Measurements from ENCODE around the gene C3orf20.
"Not testable (repeated sequence)": the region's sequence is repeated elsewhere in the genome, so short reads cannot be mapped to it uniquely, and the experiment has no call there.

Gene C3orf20

DNA sequence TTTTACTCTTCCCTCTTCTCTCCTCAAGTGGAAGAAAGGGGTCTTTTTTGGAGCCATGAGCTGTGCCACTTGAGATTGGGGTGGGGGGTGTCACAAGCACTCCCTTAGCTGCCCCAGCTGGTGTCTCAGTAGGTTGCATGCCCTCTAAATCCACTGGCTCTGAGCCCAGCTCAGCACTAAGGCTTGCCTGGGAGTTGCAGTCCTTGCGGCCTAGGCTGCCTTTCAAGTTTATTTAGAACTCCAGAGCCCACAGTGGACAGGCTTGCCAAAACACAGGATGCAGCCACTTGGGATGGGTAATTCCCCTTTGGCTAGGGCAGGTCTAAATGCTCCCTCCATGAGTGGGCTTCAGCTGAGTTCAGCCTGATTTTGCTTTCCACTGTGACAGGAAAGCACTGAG is 24.7 kb downstream of the C3orf20 start:
- DNase-seq (ENCODE audit: low read depth, low spot score): no peak

DNA sequence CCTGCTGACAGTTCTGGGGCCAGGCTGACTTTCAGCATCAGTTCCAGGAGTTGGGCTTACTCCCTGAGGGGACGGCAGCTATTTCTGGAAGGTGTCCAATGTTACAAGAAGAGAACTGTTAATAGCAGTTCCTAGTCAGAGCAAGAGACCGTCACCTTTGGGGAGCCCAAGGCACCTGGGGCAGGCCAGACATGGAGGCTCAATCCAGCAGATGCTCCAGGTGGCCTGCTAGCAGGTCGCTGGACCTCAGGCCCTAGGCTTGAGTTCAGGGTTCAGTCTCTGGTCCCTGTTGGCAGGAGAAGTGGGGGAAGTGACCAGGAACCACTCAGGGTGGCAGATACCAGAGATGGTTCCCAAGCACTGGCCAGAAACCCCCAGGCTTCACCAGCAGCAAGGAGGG is 25.9 kb downstream of the C3orf20 start:
- DNase-seq (ENCODE audit: low read depth, low spot score): no peak

DNA sequence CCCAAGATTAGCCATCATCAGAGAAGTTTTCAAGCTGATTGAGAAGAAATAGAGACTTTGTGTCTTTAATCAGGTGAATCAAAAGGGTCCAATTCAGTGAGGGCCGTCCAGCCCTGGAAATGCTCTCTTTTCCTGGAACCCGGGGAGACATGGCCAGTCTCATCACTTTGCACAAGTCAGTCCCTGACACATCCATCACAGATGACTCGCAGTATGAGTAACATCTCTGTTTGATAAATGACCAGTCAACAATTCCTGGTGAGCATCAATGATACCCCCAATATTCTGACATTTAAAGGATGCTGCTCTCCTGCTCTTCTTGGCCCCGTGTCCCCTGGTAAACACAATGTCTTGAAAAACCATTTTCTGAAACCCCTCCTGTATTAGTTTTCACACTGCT is 26.7 kb downstream of the C3orf20 start:
- DNase-seq (ENCODE audit: low read depth, low spot score): no peak

DNA sequence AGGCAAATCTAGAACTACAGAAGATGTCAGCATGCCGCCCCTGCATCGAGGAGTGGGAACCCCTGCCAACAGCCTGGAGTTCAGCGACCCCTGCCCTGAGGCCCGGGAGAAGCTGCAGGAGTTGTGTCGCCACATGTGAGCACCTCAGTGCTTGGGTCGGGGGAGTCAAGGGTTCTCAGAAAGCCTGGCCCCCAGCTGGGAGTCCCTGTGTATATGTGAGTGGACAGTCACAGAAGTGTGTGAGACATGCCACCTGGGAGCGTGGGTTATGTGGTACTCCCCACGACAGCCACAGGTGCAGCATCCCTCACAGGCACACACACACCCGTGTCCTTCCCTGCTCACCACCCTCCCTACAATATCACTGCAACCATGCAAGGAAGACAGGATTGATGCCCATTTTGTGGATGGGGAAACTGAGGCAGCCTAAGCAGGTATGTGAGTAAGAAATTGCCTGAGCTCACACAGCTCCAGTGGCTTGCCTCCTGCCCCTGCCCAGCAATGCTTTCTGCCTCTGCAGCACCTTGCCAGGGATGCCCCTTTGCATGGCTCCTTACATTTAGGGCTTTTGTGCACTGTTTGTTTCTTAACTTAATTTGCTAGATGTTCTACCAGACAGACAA is 28.3 kb downstream of the C3orf20 start:
- DNase-seq (ENCODE audit: low read depth, low spot score): no peak

DNA sequence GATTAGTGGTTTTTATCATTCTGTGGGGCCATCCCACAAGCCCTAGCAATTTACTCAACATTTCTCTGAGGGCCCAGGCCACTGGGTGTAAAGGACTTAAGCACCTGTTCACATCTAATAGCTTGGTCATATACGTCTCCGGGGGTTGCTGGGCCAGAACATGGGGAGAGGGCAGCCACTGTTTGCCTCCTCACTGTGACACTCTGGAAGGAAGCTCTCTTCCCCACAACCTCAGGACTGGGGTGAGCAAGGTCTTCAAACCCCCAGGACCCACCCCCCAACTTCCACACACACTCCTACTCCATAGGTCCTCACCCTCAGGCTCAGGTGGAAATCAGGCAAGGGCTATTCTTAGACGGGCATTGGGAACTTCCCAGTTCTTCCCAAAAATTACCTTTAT is 28.9 kb downstream of the C3orf20 start:
- DNase-seq (ENCODE audit: low read depth, low spot score): no peak

DNA sequence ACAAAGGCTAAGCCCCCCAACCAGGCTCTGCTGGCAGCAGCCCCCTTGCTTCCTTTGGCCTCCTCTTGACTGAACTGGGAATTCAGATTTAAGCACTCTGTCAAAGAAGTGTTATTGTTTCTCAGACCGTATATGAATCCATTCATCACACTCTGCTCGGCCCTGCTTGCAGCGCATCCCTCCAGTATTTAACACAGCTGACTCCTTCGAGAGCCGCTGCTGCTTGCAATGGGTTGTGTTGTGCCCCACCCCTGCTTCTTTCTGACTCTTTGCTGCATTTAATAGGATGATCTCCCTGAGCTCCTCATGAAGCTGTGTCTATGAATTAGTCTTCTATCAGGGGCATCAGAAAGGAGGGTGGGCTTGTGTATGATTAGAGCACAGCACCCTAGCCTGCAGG is 31.2 kb downstream of the C3orf20 start:
- no peak for DNase-seq (ENCODE audit: low read depth, low spot score)

DNA sequence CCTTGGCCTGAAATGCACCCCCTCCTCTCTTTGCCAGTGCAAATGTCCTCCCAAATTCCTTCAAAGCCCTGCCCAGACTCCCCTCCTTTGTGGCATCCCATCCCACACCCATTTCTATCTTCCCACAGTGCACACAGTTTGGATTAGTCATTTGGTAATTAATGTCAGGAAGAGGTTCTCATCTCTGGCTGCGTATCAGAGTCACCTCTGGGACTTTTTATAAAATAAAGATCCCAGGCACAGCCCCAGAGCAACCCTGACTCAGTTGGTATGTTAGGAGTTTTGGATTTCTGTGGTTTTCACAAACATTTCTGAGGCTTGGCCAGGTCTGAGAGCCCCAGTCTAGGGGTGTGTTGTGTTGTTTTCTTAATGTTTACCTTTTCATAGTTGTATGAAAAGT is 41.6 kb downstream of the C3orf20 start:
- DNase-seq (ENCODE audit: low read depth, low spot score): no peak

DNA sequence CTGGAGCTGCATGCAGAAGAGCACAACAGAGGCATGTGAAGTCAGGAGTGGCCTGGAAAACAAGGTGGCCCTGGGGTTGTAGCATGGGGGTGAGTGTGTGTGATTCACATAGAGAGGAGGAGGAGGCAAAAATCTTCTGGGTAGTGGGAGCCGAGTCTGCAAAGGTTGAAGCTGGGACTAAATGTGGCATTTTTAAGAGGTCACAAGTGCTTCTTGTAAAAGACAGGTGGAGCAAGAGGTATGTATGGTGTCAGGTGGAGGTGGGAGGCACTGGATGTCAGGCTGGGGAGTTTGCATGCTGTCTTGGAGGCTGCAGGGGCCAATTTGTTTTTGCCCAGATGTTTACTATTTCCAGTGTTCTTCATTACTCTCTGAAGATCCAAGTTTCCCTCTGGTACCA is 42.4 kb downstream of the C3orf20 start:
- DNase-seq (ENCODE audit: low read depth, low spot score): no peak

DNA sequence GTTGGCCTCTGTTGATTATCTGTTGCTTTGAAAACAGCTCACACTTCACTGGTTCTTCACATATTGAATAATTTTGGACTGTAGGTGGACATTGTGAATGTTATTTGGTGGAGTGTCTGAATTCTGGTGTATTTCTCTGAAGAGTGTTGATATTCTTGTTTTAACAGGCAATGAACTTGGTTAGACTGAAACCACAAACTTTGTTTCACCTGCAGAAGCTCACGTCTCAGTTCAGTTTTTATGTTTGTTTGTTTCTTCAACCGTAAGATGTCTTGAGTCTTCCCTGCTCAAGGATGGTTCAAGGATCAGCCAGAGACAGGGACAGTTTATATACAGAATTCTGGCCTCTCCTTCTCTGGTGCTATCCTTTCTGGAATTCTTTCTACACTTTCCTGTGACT is 43.6 kb downstream of the C3orf20 start:
- no peak for DNase-seq (ENCODE audit: low read depth, low spot score)

DNA sequence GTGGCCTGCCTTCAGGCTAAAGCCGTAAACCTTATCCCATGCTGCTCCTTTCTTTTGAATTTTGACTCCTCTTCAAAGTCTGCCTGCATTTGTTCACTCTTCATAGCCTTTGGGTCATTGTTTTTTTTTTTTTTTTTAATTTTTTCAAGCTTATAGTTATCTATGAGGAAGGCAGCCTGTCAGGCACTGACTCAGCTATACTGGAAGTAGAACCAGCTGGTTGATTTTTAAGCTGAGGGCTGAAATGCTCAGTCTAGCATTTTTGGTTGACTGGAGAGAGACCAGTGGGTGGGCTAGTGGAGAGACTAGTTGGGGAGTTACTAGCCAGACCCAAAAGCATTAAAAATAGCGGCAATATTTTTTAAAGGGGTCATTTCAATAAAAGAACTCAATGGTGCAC is 44.1 kb downstream of the C3orf20 start:
- no peak for DNase-seq (ENCODE audit: low read depth, low spot score)

DNA sequence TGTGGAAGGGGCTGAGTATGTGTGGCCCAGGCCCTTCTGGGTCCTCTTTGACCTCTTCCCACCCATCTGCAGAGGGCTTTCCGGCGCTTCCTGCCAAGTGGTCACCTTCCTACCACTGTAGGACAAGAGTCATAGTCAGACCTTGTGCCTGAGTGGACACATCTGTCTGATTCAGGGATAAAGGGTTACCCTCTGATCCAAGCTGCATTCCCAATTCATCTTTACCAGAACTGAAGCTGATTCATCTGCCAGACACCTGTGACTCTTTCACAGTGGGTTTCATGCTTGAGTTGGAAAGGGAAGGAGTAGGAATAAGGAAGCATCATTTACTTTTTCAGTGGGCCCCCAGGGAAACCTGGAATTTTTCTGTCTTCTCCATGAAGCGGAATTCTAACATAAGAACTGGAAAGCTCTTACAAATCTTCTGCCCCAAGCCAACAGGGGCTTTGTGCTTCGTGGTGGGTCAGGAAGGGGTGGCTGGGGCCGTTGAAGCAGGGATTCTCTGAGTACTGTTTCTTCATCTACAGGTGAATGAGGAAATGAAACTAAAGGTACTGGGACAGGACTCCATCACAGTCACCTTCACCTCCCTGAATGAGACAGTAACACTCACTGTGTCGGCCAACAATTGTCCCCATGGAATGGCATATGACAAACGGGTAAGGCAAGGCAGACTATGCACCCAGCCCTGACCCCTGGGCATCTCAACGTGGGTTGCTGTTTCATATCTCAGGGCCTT is 46.4 kb downstream of the C3orf20 start:
- DNase-seq (ENCODE audit: low read depth, low spot score): no peak

DNA sequence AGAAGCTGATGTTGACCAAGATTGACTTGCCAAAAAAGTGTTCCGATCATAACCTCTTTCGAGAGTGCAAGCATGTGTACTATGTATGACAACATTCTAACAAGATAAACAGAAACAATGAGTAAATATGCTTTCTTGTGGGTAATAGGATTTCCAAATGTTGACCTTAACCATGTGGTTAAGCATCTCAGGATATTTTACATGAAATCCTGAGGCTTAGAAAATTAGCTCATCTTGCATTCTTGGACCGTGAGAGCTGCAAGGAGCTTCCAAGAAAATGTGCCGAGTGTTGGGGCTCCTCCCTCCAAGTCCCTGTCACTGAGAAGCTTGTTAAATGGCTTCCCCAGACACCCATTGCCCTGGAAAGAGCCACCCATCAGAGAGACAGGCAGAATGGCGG is 50.1 kb downstream of the C3orf20 start:
- no peak for DNase-seq (ENCODE audit: low read depth, low spot score)

DNA sequence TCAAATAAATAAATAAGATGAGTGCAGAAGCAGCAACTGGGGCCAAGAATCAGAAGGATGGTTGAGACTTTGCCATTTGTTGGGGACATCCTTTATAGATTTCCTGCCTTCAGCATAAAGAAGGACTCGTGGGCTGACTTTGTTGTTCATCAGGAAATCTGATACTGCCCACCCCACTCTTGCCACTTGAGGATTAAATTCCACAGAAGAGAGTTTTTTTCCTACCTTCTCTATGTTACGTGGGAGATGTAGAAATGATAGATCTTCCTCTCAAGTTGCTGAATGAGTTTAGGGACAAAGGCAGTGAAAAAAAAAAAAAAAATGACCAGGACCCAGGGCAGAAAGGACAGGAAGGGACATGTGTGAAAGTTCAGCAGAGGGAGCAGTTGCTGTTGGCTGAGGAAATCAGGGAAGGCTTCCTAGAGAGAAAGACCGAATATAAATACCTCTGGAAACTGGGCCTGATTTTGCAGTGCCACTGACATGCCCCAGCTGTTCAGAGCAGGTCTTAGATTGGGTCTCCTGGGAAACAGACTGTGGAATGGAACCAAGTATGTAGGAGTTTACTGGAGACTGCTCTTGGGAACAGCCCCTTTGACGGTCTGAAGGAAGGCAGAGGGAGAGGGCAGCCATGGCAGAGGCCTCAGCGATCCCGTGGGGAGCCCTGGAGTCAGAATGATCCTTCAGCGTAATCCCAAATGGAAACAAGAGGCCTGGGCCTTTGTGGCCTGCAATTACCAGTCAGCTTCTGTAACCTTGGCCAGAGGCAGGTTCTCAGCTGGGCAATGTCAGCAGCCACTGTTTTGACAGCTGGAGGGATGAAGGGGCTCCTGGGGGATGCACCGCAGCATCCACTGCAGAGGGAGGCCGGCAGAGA is 50.9 kb downstream of the C3orf20 start:
- DNase-seq (ENCODE audit: low read depth, low spot score): peak; percentile 14

DNA sequence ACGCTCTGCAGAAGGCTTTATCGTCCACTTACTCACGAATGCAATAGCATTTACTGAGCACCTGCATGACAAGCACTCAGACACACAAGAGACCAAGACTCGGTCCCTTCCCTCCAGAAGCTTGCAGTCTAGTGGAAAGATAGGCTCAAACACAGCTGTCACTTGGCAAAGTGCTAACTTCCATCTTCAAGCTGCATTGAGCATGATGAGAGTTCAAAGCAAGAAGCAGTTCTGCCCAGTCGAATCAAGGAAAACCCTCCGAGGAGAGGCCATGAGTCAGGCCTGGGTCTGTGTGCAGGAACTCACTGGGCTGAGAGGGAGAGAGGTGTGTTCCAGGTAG is 51.5 kb downstream of the C3orf20 start:
- DNase-seq (ENCODE audit: low read depth, low spot score): no peak

DNA sequence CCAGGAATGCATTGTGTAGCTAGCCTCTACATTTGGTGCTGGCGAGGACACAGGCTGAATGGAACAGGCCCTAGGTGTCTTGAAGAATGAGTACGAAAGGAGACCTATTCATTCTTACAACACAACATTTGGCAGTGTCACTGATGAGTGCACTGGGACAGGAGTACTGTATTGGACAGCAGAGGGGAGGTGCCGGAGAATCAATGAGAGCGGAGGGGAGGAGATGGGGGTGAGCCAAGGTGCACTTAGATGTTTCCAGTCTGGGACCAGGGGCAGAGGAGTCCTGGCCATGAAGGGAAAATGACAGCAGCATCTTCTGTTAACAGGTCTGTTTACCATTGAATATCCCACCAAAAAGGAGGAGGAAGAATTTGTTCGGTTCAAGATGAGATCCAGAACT is 53.2 kb downstream of the C3orf20 start:
- no peak for DNase-seq (ENCODE audit: low read depth, low spot score)

DNA sequence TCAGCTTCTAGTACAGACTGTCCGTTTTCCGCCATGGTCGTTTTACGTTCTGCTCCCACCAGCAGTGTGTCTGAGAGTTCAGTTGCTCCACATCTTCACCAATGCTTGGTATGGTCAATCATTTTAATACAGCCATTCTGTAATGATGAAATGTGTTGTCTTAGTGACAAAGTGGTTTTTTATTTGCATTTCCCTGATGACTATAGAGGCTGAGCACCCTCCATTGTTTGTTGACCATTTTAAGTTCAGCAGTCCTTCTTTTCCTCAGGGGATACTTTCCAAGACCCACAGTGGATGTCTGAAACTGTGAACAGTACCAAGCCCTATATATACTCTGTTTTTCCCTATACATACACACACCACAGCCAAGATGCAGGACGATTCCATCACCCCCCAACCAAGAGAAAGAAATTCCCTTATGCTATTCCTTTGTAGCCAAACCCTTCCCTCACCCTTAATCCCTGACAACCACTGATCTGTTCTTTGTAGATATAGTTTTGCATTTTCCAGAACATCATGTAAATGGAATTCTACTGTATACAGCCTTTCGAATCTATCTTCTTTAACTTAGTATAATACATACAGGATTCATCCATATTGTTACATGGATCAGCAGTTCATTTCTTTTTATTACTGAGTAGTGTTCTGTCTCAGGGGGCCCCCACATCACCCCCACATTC is 55.9 kb downstream of the C3orf20 start:
- no peak for DNase-seq (ENCODE audit: low read depth, low spot score)

DNA sequence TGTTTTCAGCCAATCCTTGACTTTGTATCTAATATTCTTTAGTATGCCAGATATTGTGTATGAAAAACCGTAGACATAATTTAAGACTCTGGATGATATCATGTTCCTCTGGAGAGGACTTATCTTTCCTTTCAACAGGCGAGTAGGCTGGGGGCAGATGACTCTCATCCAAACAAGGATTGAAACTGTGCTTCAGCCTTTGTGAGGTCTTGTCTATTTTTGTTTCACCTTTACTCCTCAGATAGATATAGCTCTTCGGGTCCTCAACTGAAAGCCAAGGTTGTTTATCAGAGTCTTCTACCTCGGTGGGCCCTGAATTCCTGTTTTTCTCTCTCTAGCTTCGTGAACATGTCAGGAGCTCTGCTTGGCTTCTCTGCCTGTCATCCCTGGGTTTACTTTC is 66.0 kb downstream of the C3orf20 start:
- DNase-seq (ENCODE audit: low read depth, low spot score): no peak

DNA sequence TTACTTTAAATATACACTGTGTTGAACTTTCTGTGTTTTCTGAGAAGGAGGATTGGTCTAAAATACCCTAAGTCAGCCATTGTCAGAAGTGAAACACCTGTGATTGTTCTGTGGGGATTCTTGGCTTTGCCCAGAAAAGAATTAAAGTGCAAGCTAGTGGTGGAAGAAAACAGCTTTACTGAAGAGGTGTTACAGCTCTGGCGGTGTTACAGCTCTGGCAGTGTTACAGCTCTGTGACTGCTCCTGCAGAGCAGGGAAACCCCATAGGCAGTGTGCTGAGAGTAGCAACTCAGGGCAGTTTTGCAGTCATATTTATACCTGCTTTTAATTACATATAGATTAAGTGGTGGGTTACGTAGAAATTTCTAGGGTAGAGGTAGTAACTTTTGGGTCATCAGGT is 66.6 kb downstream of the C3orf20 start:
- DNase-seq (ENCODE audit: low read depth, low spot score): no peak

DNA sequence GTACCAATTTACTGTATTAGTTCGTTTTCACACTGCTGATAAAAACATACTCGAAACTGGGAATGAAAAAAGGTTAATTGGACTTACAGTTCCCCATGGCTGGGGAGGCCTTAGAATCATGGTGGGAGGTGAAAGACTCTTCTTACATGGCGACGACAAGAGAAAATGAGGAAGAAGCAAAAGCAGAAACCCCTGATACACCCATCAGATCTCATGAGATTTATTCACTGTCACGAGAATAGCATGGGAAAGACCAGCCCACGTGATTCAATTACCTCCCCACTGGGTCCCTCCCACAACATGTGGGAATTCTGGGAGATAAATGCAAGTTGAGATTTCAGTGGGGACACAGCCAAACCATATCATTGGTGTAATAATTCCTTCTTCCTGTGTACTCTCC is 69.6 kb downstream of the C3orf20 start:
- DNase-seq (ENCODE audit: low read depth, low spot score): no peak

DNA sequence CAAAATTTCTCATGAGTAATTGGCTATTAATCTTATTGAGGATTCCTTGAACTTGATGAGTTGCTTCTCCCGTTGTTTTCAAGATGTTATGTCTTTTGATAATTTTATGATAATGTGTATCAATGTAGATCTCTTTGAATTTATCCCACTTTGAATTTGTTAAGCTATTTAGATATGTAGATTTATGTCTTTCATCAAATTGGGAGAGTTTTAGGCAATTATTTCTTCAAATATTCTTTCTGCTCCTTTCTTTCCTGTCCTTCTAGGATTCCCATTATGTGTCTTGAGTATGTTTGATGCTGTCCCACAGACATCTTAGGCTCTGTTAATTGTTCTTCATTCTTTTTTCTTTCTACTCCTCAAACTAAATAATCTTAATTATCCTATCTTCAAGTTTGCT is 75.7 kb downstream of the C3orf20 start:
- DNase-seq (ENCODE audit: low read depth, low spot score): no peak

DNA sequence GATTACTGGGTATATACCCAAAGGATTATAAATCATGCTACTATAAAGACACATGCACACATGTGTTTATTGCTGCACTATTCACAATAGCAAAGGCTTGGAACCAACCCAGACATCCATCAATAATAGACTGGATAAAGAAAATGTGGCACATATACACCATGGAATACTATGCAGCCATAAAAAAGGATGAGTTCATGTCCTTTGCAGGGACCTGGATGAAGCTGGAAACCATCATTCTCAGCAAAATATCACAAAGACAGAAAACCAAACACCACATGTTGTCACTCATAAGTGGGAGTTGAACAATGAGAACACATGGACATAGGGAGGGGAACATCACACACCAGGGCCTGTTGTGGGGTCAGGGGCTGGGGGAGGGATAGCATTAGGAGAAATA is 78.0 kb downstream of the C3orf20 start:
- DNase-seq (ENCODE audit: low read depth, low spot score): not testable (repeated sequence)

DNA sequence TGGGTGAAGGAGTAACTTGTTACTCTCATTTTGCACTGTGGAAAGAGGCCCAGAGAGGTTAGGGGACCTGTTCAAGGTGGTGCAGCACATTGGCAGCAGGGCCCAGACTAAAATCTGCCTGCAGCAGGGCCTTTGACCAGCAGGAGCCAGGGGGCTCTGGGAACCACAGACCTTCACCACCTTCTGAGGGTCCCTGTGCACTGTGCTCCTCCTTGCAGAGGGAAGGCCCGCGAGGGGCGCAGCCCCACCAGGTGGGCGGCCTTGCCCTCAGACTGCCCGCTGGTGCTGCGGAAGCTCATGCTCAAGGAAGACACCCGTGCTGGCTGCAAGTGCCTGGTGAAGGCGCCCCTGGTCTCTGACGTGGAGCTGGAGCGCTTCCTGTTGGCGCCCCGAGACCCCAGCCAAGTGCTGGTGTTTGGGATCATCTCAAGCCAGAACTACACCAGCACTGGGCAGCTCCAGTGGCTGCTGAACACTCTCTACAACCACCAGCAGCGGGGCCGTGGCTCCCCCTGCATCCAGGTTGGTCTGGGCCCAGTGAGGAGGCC is 82.3 kb downstream of the C3orf20 start:
- no peak for DNase-seq (ENCODE audit: low read depth, low spot score)

Data from ELF-1 (cell line).